Measurements from ENCODE around the gene GATA2.

GATA2 gene

DNA sequence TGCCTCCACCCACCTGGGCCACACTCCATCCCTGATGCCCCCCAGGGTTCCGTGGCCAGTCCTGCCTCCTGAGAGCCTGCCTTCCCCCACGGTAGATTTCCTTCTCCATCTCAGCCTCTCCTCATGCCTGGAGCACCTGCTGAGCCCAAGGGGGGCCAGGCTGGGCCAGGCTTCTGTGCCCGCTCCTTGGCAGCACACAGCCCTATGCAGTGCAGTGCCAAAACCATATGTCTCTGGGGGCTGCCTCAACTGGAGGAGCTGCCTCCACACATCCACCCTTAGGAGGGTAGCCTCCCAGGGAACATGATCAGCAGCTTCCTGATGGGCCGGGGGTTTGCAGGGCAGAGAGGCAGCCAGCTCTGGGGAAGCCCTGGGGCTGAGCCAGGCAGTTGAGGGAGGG, 24.6 kb upstream of the GATA2 start:
- Histone ChIP-seq H3K4me3 (ENCODE audit: extremely low read depth, insufficient read depth, low read length, poor library complexity, severe bottlenecking) (no peak overlapping the region), H3K27ac (ENCODE audit: low read depth, low read length, severe bottlenecking) (no peak overlapping the region), H3K9me3 (ENCODE audit: control insufficient read depth, low read length) (no peaks in the 10 kb centered on the region), H3K36me3 (ENCODE audit: control insufficient read depth, insufficient read depth, low read length) (no peaks in the 10 kb centered on the region), H3K4me1 (ENCODE audit: control insufficient read depth, insufficient read depth, low read length, poor library complexity, severe bottlenecking) (no peaks in the 10 kb centered on the region)
- WGBS, 2 experiments (ENCODE audit: insufficient coverage in 2 of 2) = 60 to 89% methylated on average over 1 to 3 of the region's 4 CpGs

DNA sequence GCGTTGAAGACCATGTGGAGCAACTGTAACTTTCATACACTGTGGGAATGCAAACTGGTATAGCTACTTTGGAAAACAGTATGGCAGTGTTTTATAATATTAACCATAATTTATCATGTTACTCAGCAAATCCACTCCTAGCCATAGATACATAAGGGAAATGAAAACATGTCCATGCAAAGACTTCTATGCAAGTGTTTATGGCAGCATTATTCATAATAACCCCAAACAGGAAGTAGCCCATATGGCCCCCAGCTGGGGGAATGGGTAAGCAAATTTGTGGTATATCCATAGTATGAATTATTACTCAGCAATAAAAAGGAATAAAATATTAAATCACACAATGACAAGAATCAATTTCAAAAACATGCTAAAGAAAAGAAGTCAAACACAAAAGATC, 23.0 kb upstream of the GATA2 start:
- Histone ChIP-seq H3K27ac (ENCODE audit: low read depth, low read length, severe bottlenecking) (no peak overlapping the region), H3K9me3 (ENCODE audit: control insufficient read depth, low read length) (no peaks in the 10 kb centered on the region), H3K36me3 (ENCODE audit: control insufficient read depth, insufficient read depth, low read length) (no peaks in the 10 kb centered on the region), H3K4me3 (ENCODE audit: extremely low read depth, insufficient read depth, low read length, poor library complexity, severe bottlenecking) (no peak overlapping the region), H3K4me1 (ENCODE audit: control insufficient read depth, insufficient read depth, low read length, poor library complexity, severe bottlenecking) (no peaks in the 10 kb centered on the region)
- WGBS, 2 experiments (ENCODE audit: insufficient coverage in 2 of 2) = no CpG with 5 or more reads among the region's 1 CpG

DNA sequence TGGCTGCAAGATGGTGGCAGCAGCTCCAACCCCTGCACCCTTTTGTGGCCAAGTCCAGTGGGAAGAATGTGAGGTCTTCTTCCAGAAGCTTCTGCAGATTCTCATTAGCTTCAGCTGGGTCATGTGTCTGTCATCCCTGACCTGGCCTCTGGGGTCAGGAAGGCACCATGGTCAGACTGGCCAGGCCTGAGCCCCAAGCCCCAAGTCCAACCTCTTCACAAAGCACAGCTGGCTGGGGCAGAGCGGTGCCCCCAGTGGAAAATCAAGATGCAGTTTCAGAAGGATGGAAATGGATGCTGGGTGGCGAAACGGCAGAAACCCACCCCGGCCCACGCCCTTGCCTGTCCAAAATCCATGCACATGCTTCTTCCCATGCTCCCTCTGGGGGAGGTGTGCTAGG, 15.9 kb upstream of the GATA2 start:
- WGBS, 2 experiments (ENCODE audit: insufficient coverage in 2 of 2) = 89% methylated on average over 4 of the region's 5 CpGs; no CpG with 5 or more reads in 1 of the 2 experiments
- Histone ChIP-seq H3K4me3 (ENCODE audit: extremely low read depth, insufficient read depth, low read length, poor library complexity, severe bottlenecking) (no peak overlapping the region), H3K4me1 (ENCODE audit: control insufficient read depth, insufficient read depth, low read length, poor library complexity, severe bottlenecking) (no peaks in the 10 kb centered on the region), H3K36me3 (ENCODE audit: control insufficient read depth, insufficient read depth, low read length) (no peaks in the 10 kb centered on the region), H3K9me3 (ENCODE audit: control insufficient read depth, low read length) (no peaks in the 10 kb centered on the region), H3K27ac (ENCODE audit: low read depth, low read length, severe bottlenecking) (no peak overlapping the region)

DNA sequence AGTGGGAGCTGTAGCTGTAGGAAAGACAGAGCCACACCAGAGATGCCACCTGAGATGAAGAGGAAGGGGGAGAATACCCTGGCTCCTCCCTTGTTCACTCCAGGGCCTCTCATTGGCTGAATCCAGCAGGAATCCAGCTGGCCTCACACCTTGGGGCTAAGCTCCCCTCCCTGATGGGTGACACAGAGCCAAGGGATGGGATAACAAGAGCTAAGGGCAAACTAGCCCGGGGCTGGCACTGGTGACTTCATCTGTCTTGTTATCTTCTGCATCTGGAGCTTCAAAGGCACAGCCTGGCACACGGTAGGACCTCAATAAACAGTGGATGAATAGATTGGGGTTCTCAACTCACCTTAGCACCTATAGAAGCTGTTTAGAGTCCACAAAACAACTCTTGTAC, 13.8 kb upstream of the GATA2 start:
- Histone ChIP-seq H3K4me3 (ENCODE audit: extremely low read depth, insufficient read depth, low read length, poor library complexity, severe bottlenecking) (no peak overlapping the region), H3K27ac (ENCODE audit: low read depth, low read length, severe bottlenecking) (no peak overlapping the region), H3K9me3 (ENCODE audit: control insufficient read depth, low read length) (no peaks in the 10 kb centered on the region), H3K36me3 (ENCODE audit: control insufficient read depth, insufficient read depth, low read length) (no peaks in the 10 kb centered on the region), H3K4me1 (ENCODE audit: control insufficient read depth, insufficient read depth, low read length, poor library complexity, severe bottlenecking) (no peaks in the 10 kb centered on the region)
- WGBS, 2 experiments (ENCODE audit: insufficient coverage in 2 of 2) = 78 to 100% methylated on average over 1 to 2 of the region's 2 CpGs

DNA sequence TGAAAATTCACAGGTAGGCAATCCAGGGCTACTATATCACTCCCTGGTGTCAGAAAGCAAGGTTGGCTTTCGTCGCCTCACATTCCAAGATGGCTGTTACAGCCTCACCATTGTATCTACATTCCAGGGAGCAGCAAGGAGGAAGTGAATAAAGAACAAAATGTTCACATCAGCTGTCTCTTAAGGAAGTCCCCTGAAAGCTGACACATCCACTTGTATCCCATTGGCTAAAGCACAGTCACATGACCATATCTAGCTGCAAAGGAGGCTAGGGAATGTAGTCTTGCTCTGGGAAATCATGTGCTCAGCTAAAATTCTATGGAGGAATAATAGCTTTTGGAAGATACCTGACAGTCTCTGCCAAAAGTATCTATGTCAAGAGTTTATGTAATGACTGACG, 12.8 kb upstream of the GATA2 start:
- 75 to 100% methylated on average over 1 of the region's 3 CpGs for WGBS, 2 experiments (ENCODE audit: insufficient coverage in 2 of 2)
- H3K27ac ChIP-seq (ENCODE audit: low read depth, low read length, severe bottlenecking) = no peak overlapping the region
- no peak overlapping the region for H3K4me3 ChIP-seq (ENCODE audit: extremely low read depth, insufficient read depth, low read length, poor library complexity, severe bottlenecking)
- H3K4me1 ChIP-seq (ENCODE audit: control insufficient read depth, insufficient read depth, low read length, poor library complexity, severe bottlenecking) = no peaks in the 10 kb centered on the region
- no peaks in the 10 kb centered on the region for H3K36me3 ChIP-seq (ENCODE audit: control insufficient read depth, insufficient read depth, low read length)
- H3K9me3 ChIP-seq (ENCODE audit: control insufficient read depth, low read length) = no peaks in the 10 kb centered on the region

DNA sequence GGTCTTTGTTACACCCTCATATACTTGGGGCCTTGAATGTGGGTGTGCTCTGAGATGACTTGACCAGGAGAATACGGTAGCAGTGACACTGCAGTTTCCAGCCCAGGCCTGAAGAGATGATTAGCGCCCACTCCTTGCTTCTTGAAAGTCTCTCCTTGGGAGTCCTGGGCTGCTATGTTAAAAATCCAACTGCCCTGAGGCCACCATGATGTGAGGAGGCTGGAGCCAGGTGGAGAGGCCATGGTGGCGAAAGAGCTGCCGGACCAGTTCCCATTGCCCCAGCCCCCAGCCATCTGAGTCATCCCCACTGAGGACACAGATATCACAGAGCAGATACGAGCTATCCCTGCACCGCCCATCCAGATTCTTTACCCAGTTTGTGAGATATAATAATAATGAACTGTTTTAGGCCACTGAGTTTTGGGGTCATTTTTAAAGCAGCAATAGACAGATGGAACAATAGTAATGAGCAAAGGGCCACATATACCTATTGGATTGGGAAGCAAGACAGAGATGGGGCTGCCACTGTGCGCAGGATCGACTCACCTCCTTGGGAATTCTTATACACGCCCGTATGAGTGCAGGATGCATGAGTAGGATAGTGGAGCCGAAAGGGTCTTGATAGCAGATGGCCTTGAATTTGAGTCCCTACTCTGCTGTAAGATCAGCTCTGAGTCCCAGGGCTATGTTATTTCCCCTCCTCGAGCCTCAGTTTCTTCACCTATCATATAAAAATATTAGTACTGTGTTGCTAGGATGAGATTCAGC, 12.1 kb upstream of the GATA2 start:
- H3K27ac ChIP-seq (ENCODE audit: low read depth, low read length, severe bottlenecking) = no peak overlapping the region
- WGBS, 2 experiments (ENCODE audit: insufficient coverage in 2 of 2) = 95 to 98% methylated on average over 6 to 7 of the region's 12 CpGs
- no peaks in the 10 kb centered on the region for H3K9me3 ChIP-seq (ENCODE audit: control insufficient read depth, low read length)
- H3K4me1 ChIP-seq (ENCODE audit: control insufficient read depth, insufficient read depth, low read length, poor library complexity, severe bottlenecking) = no peaks in the 10 kb centered on the region
- no peaks in the 10 kb centered on the region for H3K36me3 ChIP-seq (ENCODE audit: control insufficient read depth, insufficient read depth, low read length)
- no peak overlapping the region for H3K4me3 ChIP-seq (ENCODE audit: extremely low read depth, insufficient read depth, low read length, poor library complexity, severe bottlenecking)

DNA sequence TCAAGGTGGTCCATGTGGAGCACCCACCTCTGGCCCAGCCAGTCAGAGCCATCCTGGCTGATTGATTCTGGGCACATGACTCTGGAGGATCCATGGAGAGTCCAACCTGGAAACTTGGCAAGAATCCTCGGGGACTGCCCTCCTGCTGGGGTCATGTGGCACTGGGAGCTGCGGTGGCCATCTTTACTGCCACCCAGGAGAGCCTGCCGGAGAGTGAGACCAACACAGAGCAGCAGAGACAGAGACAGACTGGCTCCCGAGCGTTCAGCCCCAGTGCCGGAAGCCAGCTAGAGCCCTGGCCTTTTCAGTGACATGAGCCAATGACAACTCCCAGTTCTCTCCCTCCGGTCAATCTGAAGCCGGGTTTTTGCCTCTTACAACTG, 11.5 kb upstream of the GATA2 start:
- Histone ChIP-seq H3K4me1 (ENCODE audit: control insufficient read depth, insufficient read depth, low read length, poor library complexity, severe bottlenecking) (no peaks in the 10 kb centered on the region), H3K36me3 (ENCODE audit: control insufficient read depth, insufficient read depth, low read length) (peaks cover 4% of the 10 kb centered on the region), H3K4me3 (ENCODE audit: extremely low read depth, insufficient read depth, low read length, poor library complexity, severe bottlenecking) (no peak overlapping the region), H3K27ac (ENCODE audit: low read depth, low read length, severe bottlenecking) (no peak overlapping the region), H3K9me3 (ENCODE audit: control insufficient read depth, low read length) (no peaks in the 10 kb centered on the region)
- 93 to 98% methylated on average over 8 of the region's 8 CpGs for WGBS, 2 experiments (ENCODE audit: insufficient coverage in 2 of 2)

DNA sequence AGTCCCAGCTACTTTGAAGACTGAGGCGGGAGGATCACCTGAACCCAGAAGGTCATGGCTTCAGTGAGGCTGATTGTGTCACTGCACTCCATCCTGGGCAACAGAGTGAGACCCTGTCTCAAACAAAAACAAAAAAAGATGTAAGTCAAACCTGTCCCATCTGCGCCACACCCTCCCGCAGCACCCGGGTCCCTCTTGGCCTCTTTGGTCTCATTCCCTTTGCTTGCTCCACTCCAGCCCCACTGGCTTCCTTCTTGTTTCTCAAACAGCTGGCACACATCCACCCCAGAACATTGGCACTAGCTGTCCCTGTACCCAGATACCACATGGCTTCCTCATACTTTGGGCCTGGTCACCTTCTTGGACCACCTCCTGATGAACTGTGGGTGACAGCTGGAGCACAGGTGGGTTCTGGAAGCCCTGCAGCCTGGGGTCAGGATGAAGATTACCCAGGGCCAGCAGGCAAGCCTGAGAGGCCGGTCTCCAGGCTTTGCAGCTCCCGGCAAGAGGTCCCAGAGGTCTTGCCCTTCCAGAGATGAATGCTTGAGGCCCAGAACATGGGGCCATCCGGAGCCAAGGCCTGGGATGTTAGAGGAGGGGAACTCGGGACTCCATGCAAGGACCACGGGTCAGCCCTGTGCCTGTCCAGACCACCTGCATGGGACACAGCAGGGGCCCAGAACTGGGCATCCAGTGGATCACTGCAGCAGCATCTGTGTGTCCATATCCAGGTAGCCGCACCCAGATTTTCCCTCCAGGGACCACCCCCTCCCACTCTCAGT, 10.9 kb upstream of the GATA2 start:
- 93 to 96% methylated on average over 9 to 10 of the region's 10 CpGs for WGBS, 2 experiments (ENCODE audit: insufficient coverage in 2 of 2)
- Histone ChIP-seq H3K9me3 (ENCODE audit: control insufficient read depth, low read length) (no peaks in the 10 kb centered on the region), H3K27ac (ENCODE audit: low read depth, low read length, severe bottlenecking) (no peak overlapping the region)

DNA sequence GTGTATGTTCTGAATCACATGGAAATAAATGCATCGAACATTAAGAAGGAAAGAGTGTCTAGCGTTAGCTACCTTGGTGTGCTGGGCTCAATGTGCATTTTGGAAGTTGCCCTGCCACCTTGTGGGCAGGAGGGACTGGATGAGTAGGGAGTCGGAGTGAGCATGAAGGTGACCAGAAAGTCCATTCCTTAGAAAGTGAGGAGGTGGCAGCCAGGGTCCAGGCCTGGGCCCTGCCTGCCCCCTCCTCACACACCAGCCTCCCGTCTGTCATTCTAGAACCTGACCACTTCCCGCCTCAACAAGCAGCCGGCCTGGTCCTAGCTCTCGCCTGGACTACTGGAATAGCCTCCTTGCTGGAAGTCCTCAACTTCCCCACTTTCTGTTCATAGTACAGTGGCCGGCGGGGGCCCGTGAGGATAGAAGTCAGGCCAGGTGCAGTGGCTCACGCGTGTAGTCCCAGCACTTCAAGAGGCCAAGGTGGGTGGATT, 10.2 kb upstream of the GATA2 start:
- Histone ChIP-seq H3K36me3 (ENCODE audit: control insufficient read depth, insufficient read depth, low read length) (peaks cover 9% of the 10 kb centered on the region), H3K4me1 (ENCODE audit: control insufficient read depth, insufficient read depth, low read length, poor library complexity, severe bottlenecking) (no peaks in the 10 kb centered on the region), H3K9me3 (ENCODE audit: control insufficient read depth, low read length) (no peaks in the 10 kb centered on the region), H3K4me3 (ENCODE audit: extremely low read depth, insufficient read depth, low read length, poor library complexity, severe bottlenecking) (no peak overlapping the region), H3K27ac (ENCODE audit: low read depth, low read length, severe bottlenecking) (no peak overlapping the region)
- 89 to 93% methylated on average over 10 to 12 of the region's 12 CpGs for WGBS, 2 experiments (ENCODE audit: insufficient coverage in 2 of 2)

More for the DNA sequence above, 10.9 kb upstream of the GATA2 start:
- H3K4me1 ChIP-seq (ENCODE audit: control insufficient read depth, insufficient read depth, low read length, poor library complexity, severe bottlenecking) = no peaks in the 10 kb centered on the region
- H3K4me3 ChIP-seq (ENCODE audit: extremely low read depth, insufficient read depth, low read length, poor library complexity, severe bottlenecking) = no peak overlapping the region
- H3K36me3 ChIP-seq (ENCODE audit: control insufficient read depth, insufficient read depth, low read length) = peaks cover 7% of the 10 kb centered on the region

DNA sequence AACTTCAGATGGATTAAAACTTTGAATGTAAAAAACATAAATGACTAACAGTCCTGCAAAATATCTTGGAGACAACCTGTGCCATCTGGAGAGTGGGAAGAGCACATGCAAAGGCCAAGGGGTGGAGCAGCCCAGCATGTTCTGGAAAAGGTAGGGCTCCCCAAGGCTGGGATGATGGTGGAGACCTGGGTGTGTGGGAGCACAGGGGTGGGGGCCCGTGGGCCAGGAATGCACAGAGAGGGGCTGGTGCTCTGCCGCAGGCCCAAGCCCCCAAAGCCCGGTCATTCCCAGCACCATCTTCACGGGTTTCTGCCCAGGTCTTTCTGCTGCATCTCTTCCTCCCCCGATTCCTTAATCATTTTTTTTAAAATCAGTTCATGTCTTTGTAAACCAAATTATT, 9.7 kb upstream of the GATA2 start:
- H3K4me3 ChIP-seq (ENCODE audit: extremely low read depth, insufficient read depth, low read length, poor library complexity, severe bottlenecking) = no peak overlapping the region
- peaks cover 3% of the 10 kb centered on the region for H3K4me1 ChIP-seq (ENCODE audit: control insufficient read depth, insufficient read depth, low read length, poor library complexity, severe bottlenecking)
- H3K36me3 ChIP-seq (ENCODE audit: control insufficient read depth, insufficient read depth, low read length) = peaks cover 10% of the 10 kb centered on the region
- H3K27ac ChIP-seq (ENCODE audit: low read depth, low read length, severe bottlenecking) = no peak overlapping the region
- H3K9me3 ChIP-seq (ENCODE audit: control insufficient read depth, low read length) = no peaks in the 10 kb centered on the region
- 85 to 87% methylated on average over 4 to 5 of the region's 5 CpGs for WGBS, 2 experiments (ENCODE audit: insufficient coverage in 2 of 2)

DNA sequence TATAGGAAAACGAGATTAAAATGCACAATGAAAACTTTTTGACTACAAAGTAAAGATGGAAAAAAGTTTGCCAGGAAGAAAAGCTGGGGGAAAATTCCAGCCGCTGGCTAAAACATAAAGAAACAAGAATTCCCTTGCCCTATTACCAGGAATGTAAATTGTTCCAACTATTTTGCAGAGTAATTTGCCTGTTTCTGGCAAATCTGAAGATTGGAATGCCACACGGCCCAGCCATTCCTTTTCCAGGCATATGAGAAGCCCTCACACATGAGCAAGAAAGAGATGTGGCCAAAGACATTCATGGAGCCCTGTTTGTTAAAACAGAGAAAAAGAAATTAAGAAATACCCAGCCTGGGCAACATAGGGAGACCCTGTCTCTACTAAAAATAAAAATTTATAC, 8.4 kb upstream of the GATA2 start:
- Histone ChIP-seq H3K27ac (ENCODE audit: low read depth, low read length, severe bottlenecking) (no peak overlapping the region), H3K9me3 (ENCODE audit: control insufficient read depth, low read length) (no peaks in the 10 kb centered on the region), H3K4me1 (ENCODE audit: control insufficient read depth, insufficient read depth, low read length, poor library complexity, severe bottlenecking) (peaks cover 9% of the 10 kb centered on the region), H3K4me3 (ENCODE audit: extremely low read depth, insufficient read depth, low read length, poor library complexity, severe bottlenecking) (no peak overlapping the region), H3K36me3 (ENCODE audit: control insufficient read depth, insufficient read depth, low read length) (peaks cover 10% of the 10 kb centered on the region)
- WGBS, 2 experiments (ENCODE audit: insufficient coverage in 2 of 2) = 70 to 86% methylated on average over 1 to 2 of the region's 3 CpGs

Data from mesodermal cell (in vitro differentiated cells).